ENCODE results near the gene ZNF836.
A peak's percentile ranks its signal among the peaks of the same experiment; 100 is the strongest.

The ZNF836 gene

GRCh38 chr19:52139252-52140031 is 32.0 kb downstream of the ZNF836 start, which contains the start of gene ZNF616:
ZNF616 (minus strand) TSS chr19:52139938; CDS start chr19:52130512, 9,426 bp downstream.
- Histone ChIP-seq H3K9ac (ENCODE audit: insufficient read length) (peak within 1 kb of the TSS; percentile 98), H3K36me3 (ENCODE audit: insufficient read depth, low read length) (peaks cover 23% of the 10 kb centered on the region), H3K4me3 (peak within 1 kb of the TSS; percentile 96), H3K27ac (peak within 1 kb of the TSS; percentile 97), H3K9me3 (ENCODE audit: low read depth, low read length) (peaks cover 16% of the 10 kb centered on the region)
- DNase-seq (ENCODE audit: low read depth, low spot score): peak; percentile 81
- TF ChIP-seq POLR2AphosphoS5 (IDR thresholded peaks at IDR 0.05; ENCODE audit: borderline replicate concordance, low read depth, low read length) (peak; percentile 95), EZH2 (IDR thresholded peaks at IDR 0.05) (no peak)

DNA sequence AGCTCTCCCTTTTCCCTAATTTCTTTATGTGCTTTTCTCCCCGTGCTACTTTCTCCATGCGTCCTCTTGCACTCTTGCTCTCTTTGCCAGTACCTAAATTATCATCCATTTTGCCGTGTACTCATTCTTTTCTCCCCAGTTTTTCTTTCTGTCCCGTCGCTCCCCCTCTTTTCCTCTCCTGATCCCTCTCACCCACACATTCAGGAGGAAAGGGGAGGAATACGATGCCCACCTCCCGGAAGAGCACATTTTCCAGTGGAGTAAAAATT is 32.5 kb downstream of the ZNF836 start:
- peaks cover 23% of the 10 kb centered on the region for H3K36me3 ChIP-seq (ENCODE audit: insufficient read depth, low read length)
- TF ChIP-seq FOXP2 (optimal IDR thresholded peaks at IDR 0.05; ENCODE audit: control extremely low read depth, extremely low read length, insufficient read depth) (no peak), EZH2 (IDR thresholded peaks at IDR 0.05) (no peak), POLR2AphosphoS5 (IDR thresholded peaks at IDR 0.05; ENCODE audit: borderline replicate concordance, low read depth, low read length) (no peak; the same call in 1 of the 2 replicates)
- peaks cover 16% of the 10 kb centered on the region for H3K9me3 ChIP-seq (ENCODE audit: low read depth, low read length)
- DNase-seq (ENCODE audit: low read depth, low spot score): no peak
- peak overlapping the region; percentile 96 for H3K4me3 ChIP-seq
- H3K9ac ChIP-seq (ENCODE audit: insufficient read length): peak overlapping the region; percentile 98
- H3K27ac ChIP-seq: peak overlapping the region; percentile 97

- peaks cover 23% of the 10 kb centered on the region for H3K36me3 ChIP-seq (ENCODE audit: insufficient read depth, low read length)
These were observed 33.0 kb downstream of the ZNF836 start for GRCh38 chr19:52138278-52138982.

GRCh38 chr19:52120286-52120685 is 51.1 kb downstream of the ZNF836 start:
- Histone ChIP-seq H3K9me3 (ENCODE audit: low read depth, low read length) (peaks cover 45% of the 10 kb centered on the region), H3K36me3 (ENCODE audit: insufficient read depth, low read length) (peaks cover 93% of the 10 kb centered on the region), H3K4me3 (no peak overlapping the region), H3K27ac (no peak overlapping the region), H3K9ac (ENCODE audit: insufficient read length) (no peak overlapping the region)
- TF ChIP-seq POLR2AphosphoS5 (IDR thresholded peaks at IDR 0.05; ENCODE audit: borderline replicate concordance, low read depth, low read length) (no peak), FOXP2 (optimal IDR thresholded peaks at IDR 0.05; ENCODE audit: control extremely low read depth, extremely low read length, insufficient read depth) (no peak), EZH2 (IDR thresholded peaks at IDR 0.05) (no peak)
- DNase-seq (ENCODE audit: low read depth, low spot score): no peak

More at GRCh38 chr19:52138278-52138982, 33.0 kb downstream of the ZNF836 start:
- Histone ChIP-seq H3K9me3 (ENCODE audit: low read depth, low read length) (peaks cover 16% of the 10 kb centered on the region), H3K9ac (ENCODE audit: insufficient read length) (peak overlapping the region; percentile 98), H3K4me3 (peak overlapping the region; percentile 96), H3K27ac (peak overlapping the region; percentile 97)
- TF ChIP-seq FOXP2 (optimal IDR thresholded peaks at IDR 0.05; ENCODE audit: control extremely low read depth, extremely low read length, insufficient read depth) (no peak), POLR2AphosphoS5 (IDR thresholded peaks at IDR 0.05; ENCODE audit: borderline replicate concordance, low read depth, low read length) (no peak; the same call in 1 of the 2 replicates), EZH2 (IDR thresholded peaks at IDR 0.05) (no peak)
- no peak for DNase-seq (ENCODE audit: low read depth, low spot score)

GRCh38 chr19:52115526-52116053 is 55.8 kb downstream of the ZNF836 start:
- DNase-seq (ENCODE audit: low read depth, low spot score): no peak
- TF ChIP-seq POLR2AphosphoS5 (IDR thresholded peaks at IDR 0.05; ENCODE audit: borderline replicate concordance, low read depth, low read length): no peak
- TF ChIP-seq FOXP2 (optimal IDR thresholded peaks at IDR 0.05; ENCODE audit: control extremely low read depth, extremely low read length, insufficient read depth): no peak
- TF ChIP-seq EZH2 (IDR thresholded peaks at IDR 0.05): no peak
- Histone ChIP-seq H3K9me3 (ENCODE audit: low read depth, low read length) (peaks cover 47% of the 10 kb centered on the region), H3K4me3 (no peak overlapping the region), H3K36me3 (ENCODE audit: insufficient read depth, low read length) (peaks cover 60% of the 10 kb centered on the region), H3K27ac (no peak overlapping the region), H3K9ac (ENCODE audit: insufficient read length) (no peak overlapping the region)

- Histone ChIP-seq H3K9me3 (ENCODE audit: low read depth, low read length) (peaks cover 44% of the 10 kb centered on the region), H3K4me3 (no peak overlapping the region), H3K9ac (ENCODE audit: insufficient read length) (no peak overlapping the region), H3K27ac (no peak overlapping the region), H3K36me3 (ENCODE audit: insufficient read depth, low read length) (peaks cover 51% of the 10 kb centered on the region)
- no peak for DNase-seq (ENCODE audit: low read depth, low spot score)
- TF ChIP-seq POLR2AphosphoS5 (IDR thresholded peaks at IDR 0.05; ENCODE audit: borderline replicate concordance, low read depth, low read length) (no peak), FOXP2 (optimal IDR thresholded peaks at IDR 0.05; ENCODE audit: control extremely low read depth, extremely low read length, insufficient read depth) (no peak), EZH2 (IDR thresholded peaks at IDR 0.05) (no peak)
These were observed 56.7 kb downstream of the ZNF836 start for GRCh38 chr19:52114691-52115090.

DNA sequence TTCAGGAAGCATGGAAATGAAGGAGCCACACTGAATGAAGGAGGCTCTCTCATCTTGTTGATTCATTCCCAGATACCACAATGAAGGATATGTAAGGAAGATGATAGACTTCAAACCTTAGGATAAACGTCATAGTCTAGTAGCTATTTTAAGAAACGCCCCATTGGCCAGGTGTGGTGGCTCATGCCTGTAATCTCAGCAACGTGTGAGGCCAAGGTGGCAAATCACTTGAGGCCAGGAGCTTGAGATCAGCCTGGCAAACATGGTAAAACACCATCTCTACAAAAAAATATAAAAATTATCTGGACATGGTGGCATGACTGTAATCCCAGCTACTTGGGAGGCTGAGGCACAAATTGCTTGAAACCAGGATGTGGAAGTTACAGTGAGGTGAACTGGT is 58.8 kb downstream of the ZNF836 start:
- Histone ChIP-seq H3K36me3 (ENCODE audit: insufficient read depth, low read length) (peaks cover 32% of the 10 kb centered on the region), H3K9me3 (ENCODE audit: low read depth, low read length) (peaks cover 34% of the 10 kb centered on the region), H3K4me3 (no peak overlapping the region), H3K27ac (no peak overlapping the region), H3K9ac (ENCODE audit: insufficient read length) (no peak overlapping the region)
- DNase-seq (ENCODE audit: low read depth, low spot score): no peak
- TF ChIP-seq POLR2AphosphoS5 (IDR thresholded peaks at IDR 0.05; ENCODE audit: borderline replicate concordance, low read depth, low read length): no peak
- no peak for TF ChIP-seq FOXP2 (optimal IDR thresholded peaks at IDR 0.05; ENCODE audit: control extremely low read depth, extremely low read length, insufficient read depth)
- no peak for TF ChIP-seq EZH2 (IDR thresholded peaks at IDR 0.05)

GRCh38 chr19:52110780-52111179 is 60.6 kb downstream of the ZNF836 start:
- H3K9ac ChIP-seq (ENCODE audit: insufficient read length): no peak overlapping the region
- no peak overlapping the region for H3K27ac ChIP-seq
- H3K4me3 ChIP-seq: no peak overlapping the region
- no peak for DNase-seq (ENCODE audit: low read depth, low spot score)
- TF ChIP-seq POLR2AphosphoS5 (IDR thresholded peaks at IDR 0.05; ENCODE audit: borderline replicate concordance, low read depth, low read length) (no peak), EZH2 (IDR thresholded peaks at IDR 0.05) (no peak), FOXP2 (optimal IDR thresholded peaks at IDR 0.05; ENCODE audit: control extremely low read depth, extremely low read length, insufficient read depth) (no peak)
- peaks cover 24% of the 10 kb centered on the region for H3K9me3 ChIP-seq (ENCODE audit: low read depth, low read length)
- H3K36me3 ChIP-seq (ENCODE audit: insufficient read depth, low read length): peaks cover 16% of the 10 kb centered on the region
